Stromal cell of bone marrow (primary cell): ENCODE results near the gene ABCA9.
A peak's percentile ranks its signal among the peaks of the same experiment; 100 is the strongest.

Experiments
- DNase-seq: peaks from one replicate; pipeline ENCODE4 v3.0.0-alpha.2; 2012; ENCODE audit warnings: low read depth

ABCA9 gene

DNA sequence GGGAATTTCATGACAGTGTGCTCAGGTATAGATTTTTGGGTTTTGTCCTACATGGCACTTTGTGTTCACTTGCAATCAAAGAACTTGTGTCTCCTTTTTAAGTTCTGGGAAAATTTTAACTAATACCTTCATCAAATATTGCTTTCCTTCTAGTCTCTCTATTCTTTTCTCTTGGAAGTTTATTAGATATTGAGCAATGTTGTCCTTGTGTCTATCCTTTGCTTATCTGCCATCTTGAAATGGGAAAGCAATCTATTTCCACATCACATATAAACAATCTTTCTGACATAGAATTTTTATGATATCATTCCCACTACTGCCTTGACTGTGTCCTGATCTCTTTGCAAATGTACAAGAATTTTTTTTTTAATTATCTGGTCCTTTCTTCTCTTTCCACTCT, 4.4 kb upstream of the ABCA9 start:
- no peak for DNase-seq

DNA sequence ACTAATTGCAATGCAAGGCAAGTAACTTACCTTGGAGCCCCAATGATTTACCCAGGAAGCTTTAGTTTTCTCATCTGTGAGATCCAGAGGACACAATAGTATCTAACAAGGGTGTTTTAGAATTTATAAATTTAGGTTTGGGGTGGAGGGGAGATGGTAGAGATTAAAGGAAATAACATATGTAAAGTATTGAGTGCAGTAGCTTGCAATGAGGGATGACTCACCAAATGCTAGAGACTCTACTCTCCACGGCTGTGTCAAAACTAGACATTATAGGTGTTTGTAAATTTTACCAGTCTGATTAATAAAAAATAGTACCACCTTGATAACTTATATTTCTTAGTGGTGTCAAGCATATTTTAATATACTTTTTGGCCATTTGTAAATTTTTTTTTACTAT, 3.7 kb upstream of the ABCA9 start:
- no peak for DNase-seq

DNA sequence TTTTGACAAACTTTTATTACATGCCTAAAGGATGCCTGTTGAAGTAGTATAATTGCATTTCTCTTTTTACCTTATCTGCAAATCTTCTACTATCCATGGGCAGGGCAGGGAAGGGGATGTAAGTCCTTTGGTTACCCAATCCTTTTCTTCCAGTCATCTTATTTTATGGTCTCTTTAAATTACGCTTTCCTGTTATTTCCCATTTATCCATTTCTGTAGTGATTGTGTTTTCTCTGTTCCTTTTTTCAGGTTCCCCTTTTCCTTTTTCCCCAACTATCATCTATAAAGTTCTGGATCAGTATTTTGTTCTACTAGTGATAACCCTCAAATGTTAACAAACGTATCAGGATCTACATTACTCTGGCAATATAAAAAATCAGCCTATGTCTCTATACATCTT, 3.3 kb upstream of the ABCA9 start:
- DNase-seq: no peak

DNA sequence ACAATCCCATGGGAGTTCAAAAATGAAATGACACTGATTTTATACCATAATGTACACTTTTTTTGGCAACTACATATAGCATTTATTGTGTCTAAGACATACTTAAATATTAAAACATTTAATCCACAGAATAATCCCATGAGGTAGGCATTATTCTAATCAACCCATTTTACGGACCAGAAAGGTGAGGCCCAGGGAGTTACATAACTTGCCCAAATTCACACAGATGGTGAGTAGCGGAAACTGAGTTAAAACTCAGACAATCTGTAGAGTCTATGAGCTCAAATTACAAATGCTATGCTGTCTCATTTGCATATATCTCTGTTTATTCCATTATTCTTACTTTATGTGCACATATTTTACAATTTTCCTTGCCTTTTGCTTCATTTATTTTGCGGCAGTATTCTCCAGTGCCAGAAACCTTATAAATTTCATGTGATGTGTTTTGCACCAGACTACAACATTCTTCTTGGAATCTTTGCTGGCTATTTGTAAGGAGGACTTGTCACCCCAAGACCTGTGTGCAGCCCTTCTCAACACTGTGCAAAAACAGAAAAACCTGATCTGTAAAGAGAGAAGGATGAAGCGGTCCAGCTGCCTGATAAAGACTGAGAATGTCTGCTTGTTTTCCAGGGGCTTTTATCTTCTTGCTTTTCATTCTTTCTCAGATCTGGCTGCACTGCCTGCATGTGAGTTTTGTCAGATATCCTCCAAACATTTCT, 2.3 kb upstream of the ABCA9 start:
- no peak for DNase-seq

DNA sequence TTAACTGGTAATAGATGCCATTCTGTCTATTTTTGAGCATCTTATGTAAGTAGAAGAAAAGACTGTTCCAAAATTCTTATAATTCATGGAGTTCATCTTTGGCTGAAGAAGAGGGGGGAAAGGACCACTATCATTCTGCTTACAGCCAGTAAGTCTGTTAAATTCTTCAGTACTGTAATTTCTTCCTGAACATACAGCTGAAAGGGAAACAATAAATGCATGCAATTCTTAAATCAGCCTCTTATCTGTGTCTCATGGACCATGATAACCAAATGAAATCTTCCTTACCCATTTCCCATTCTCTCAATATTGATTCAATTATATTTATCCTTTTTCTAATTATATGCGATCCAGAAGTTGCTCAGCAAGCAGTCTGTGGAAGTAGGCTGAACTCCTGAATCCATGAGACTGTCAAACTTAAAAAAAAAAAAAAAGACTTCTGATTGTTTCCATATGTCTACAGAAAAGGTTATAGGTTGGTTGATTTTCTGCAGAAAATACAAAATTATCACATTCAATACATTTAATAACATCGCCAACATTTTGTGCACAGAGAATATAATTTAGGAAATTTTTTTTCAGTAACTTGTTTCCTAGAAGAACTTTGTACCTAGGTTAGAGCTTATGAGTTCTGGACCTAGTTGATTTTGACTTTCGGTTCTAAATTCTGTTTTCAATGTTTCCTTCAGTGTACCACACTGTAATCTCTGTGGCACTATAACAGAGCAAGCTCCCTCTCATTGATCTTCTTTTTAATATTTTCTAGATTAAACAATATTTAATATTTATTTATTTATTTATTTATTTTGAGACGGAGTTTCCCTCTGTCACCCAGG, 1.2 kb upstream of the ABCA9 start:
- no peak for DNase-seq

DNA sequence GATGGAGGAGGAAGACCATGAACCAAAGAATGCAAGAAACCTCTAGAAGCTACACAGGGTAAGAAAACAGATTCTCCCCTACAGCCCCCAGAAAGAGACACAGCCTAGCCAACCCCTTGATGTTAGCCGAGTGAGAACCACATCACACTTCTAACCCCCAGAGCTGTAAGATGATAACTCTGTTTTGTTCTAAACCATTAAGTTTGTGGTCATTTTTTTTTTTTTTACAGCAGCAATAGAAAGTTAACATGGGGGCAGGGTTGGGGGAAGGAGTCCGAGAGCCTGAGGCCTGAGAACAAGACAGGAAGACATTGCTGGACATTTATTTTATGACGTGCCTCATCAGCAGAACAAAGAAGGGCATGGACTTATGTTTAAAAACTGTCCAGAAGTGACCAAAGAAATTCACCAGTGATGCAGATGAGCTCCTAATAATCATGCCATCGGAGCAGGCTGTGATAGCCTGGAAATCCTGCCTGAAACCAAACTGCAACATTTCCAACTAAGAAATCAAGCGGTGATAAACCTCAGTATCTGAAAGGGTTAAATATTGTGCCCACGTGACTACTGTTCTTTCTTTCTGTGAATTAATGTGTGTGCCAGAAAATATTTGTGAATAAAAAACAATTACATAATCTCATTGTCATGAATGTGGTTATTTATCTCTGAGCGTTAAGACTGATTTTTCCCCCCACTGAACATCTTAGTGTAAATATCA, 1.1 kb downstream of the ABCA9 start:
- DNase-seq: no peak

DNA sequence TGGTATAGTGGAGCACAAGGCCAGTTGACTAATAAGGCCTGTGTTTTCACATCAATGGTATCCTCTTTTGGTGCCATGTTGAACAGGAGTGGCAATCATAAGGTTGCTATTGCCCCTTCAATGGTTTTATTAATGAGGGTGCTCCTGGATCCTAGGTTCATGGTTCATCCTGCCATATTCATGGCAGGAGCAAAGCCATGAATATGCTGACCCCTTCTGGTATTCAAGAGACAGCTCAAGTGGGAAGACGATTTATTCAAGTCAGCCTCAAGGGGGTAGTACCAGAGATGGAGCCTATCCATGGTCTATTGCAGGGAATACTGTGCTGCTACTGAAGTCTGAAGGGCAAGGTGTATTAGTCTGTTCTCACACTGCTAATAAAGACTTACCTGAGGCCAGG, 2.6 kb downstream of the ABCA9 start:
- DNase-seq: no peak

DNA sequence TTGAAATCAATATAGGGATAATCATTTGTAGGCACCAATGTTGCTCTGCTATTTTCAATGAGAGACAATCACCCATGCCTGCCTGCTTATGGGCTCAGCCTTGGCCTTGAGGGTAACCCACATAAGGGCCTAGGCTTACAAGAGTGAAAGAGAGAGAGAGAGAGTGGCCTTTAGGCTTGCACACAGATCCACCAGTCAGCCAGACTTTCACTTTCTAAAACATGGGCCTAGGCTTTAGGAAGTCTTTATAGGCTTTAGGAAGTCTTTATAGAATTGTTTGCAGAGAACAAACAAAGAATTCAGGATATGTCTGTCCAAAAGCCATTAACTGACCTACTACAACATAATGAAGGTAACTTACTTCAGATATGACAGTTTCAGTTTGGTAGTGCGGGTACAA, 3.4 kb downstream of the ABCA9 start:
- no peak for DNase-seq

DNA sequence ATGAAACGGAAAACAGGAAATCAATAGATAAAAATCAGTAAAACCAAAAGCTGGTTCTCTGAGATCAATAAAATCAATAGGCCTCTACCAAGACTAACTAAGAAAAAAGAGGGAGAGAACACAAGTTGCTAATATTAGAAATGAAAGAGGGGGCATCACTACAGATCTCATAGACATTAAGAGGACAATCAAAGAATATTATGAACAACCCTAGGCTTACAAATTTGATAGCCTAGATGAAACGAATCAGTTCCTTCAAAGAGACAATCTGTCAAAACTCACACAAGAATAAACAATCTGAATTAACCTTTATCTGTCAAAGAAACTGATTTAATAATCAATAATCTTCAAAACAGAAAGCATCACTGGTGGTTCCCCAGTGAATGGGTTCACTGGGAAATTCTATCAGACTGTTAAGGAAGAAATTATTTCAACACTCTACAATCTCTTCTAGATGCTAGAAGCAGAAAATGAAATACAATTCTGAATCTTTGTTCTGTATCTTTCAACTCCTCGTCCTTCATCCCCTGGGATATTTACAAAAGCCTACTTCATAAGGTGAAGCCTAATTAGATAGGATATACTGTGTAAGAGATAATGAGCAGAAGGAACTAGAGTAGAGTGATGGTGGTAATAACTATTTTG, 4.4 kb downstream of the ABCA9 start:
- DNase-seq: no peak

DNA sequence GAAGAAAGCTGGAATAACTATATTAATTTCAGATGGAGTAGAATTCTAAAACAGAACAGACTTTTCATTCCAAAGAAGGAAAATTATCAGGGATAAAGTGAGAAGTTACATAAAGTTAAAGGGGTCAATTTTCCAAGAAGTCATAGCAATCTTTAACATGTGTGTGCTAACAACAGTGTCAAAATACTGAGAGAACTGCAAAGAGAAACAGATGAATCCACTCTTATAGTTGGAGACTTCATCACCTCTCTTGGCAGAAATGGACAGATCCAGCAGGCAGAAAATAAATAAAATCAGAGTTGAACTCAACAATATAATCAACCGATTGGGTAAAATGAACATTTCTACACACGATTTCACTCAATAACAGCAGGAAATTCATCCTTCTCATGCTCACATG, 5.4 kb downstream of the ABCA9 start:
- no peak for DNase-seq

DNA sequence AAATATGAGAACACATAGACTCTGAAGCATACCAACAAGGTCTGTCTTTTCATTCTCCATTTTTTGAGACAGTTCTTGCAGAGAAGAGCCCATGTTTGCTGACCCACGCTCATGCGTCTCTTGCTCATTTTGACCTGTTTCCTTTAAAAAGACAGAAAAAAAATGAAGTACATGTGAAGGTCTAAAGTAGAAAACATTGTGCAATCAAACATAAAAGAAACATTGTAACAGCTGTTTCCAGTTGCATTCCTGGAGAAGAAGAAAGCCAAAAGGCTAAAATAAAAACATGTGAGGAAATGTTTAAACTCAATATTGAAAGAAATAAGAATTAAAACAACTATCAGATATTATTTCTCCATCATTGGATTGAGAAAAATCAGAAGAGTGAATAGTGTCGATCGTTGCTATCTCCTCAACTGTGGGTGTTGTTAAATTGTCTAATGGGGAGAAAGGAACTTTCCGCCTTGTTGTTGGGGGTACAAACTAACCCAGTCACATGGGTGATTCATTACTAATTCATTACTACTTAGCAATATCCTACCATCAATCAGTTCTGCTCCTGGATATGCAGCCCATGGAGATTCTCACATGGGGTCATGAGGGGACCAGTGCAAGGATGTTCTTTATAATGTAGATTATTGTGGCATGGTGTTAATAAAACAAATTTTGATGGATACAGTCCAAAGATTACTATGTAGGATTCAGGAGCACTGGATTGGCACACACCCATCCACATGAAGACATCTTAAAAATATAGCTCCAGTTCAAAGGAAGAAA, 9.5 kb downstream of the ABCA9 start:
- peak; percentile 43 for DNase-seq

DNA sequence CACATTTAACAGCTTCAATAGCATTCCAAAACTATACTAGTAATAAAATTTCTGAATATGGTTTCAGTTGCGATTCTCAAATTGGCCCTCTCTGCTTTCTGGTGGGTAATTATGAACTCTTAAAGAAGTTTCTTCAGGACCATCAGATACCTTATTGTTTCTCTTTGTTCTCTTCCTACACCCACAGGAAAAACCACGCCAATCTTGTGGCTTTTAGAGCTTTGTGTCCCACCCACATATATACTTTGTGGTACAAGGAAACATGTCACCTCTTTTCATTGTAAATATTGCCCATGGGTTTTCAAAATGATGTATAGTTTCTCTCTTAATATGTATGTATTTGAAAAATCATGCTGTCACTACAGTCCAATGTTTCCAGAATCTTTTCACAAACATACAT, 12.1 kb downstream of the ABCA9 start:
- no peak for DNase-seq

DNA sequence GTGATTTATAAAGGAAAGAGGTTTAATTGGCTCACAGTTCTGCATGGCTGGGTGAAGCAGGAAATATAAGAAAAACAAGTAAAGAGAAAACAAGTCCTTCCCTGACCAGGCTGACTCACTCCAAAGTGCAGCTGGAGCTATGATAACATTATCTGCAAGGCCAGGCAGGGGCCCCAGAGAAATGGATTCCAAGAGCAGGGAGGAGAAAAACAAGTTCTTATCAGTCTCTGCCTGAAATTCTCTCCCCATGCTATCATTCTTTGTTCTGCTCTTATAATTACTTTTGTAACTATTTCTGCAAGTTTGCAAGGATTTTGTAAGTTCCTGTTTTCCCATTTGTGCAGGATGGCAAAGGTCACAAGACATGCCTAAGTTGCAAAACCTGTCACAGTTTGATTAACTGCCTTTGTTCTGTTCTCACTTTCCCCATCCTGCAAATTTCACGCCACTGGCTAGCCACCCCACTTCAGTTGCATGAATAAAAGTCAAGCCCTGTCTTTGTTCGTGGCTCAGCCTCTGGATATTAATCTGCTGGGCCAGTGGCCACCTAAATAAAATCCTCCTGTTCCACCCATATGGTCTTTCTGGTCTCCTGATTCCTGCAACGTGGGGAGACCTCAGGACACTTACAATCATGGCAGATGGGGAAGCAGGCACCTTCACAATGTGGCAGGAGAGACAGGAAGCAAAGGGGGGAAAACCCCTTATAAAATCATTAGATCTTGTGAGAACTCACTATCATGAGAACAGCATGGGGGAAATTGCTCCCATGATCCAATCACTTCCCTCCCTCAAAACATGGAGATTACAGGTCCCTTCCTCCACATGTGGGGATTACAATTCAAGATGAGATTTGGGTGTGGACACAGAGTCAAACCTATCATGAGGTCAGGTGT, 13.1 kb downstream of the ABCA9 start:
- DNase-seq: peak; percentile 44

DNA sequence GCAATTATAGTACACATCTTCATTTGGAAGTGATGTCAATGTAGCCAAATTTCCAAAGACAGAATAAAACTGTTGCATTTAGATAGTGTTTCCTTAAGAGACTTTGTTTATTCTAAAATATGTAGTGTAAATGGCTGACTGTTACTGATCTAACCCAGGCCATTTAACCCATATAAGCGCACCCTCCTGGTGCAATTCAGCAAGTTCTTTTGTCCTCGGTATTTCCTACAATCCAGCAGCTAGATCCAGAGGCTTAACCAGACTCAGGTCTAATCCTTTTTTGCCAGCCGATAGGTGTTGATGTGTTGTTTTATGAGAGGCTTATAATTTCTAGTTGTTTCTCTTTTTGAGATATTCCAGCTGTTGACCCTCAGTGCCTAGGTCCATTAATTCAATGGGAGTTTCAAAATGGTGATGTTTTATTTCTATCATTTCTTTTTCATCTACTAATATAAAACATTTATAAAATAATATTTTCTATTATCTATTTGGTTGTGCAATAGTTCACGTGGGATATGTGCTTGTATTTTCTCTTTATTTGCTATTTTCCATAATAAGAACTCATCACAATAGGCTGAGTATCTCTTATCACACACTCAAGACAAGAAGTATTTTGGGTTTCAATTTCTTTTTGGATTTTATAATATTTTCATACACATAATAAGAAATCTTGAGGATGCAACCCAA, 14.5 kb downstream of the ABCA9 start:
- DNase-seq: no peak

DNA sequence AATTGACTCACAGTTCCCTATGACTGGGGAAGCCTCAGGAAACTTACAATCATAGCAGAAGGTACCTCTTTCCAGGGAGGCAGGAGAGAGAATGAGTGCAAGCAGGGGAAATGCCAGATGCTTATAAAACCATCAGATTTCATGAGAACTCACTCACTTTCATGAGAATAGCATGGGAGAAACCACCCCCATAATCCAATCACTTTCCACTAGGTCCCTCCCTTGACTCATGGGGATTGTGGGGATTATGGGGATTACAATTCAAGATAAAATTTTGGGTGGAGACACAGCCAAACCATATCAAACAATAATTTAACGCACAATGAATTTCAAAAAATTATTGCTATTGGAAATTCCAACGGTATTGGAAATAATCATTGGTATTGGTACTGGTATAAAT, 15.1 kb downstream of the ABCA9 start:
- DNase-seq: no peak

DNA sequence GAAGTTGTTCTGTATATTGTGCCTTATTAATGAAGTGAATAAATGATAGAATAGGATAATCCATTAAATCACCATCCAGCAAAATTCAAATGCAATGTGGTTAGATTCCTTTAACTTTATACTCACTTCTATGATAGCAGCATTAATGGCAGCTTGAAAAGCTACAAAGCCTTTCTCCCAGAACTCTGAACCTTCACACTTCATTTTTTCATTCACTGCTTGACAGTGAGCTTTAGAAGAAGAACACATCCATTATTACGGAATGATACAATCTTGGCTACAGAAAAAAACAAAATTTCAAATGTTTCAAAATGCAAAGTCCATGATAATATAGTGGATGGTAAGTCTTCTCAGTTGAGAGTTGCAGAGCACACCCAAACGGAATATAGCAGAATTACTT, 16.4 kb downstream of the ABCA9 start:
- no peak for DNase-seq

DNA sequence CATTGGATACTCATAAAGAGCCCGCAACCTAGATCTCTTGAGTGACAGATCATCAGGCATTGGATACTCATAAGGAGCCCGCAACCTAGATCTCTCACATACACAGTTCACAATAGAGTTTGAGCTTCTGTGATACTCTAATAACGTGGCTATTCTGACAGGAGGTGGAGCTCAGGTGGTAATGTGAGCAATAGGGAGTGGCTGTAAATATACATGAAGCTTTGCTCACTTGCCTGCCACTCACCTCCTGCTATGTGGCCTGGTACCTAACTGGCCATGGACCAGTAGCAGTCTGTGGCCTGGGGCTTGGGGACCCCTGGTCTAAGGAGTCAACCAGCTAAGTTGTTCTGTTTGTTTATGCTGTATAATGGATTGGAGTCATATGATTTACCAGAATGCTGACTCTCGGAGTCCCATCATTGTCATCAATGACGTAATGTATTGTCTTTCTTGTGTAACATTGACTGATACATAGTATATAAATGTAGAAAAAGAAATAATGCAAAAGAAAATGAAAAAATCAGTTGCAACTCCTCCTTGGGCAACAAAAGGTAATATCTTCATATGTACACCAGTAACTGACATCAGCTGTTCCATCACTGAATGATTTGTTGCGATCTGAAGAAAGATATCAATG, 17.5 kb downstream of the ABCA9 start:
- DNase-seq: no peak

DNA sequence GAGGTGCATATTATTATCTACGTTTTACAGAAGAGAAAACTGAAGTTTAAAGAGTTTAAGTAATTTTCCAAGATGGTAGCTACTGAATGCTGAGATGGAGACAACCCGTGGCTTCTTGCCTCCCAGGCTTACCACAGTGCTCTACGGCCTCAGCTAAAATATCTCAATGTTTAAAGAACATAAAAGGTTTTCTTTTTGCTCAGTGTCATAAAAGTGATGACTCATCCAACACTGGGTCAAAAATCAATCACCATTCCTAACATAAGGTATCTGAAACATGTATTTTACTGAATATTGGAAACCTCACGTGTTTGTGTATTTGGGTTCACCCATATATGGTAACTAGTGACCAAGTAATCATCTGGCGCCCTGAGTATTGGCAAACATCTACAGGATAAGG, 18.4 kb downstream of the ABCA9 start:
- no peak for DNase-seq

DNA sequence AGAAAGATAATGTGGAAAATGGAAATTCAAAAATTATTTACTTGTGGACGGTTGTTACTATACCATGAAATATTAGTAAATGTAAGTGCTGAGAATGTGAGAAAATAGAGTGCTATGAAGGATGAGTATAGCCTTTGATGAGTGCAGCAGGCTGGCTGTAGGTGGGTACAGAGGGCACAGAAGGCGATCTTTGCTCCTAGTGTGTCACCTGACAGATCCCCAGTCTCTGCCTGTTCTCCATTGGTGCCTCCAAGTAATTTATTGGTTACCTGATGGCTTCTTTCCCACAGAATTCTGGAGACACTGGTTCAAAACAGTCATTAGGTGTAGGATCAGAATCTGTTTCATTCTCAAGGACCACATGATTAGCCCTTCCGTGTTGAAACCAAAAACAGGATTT, 28.9 kb downstream of the ABCA9 start:
- no peak for DNase-seq

DNA sequence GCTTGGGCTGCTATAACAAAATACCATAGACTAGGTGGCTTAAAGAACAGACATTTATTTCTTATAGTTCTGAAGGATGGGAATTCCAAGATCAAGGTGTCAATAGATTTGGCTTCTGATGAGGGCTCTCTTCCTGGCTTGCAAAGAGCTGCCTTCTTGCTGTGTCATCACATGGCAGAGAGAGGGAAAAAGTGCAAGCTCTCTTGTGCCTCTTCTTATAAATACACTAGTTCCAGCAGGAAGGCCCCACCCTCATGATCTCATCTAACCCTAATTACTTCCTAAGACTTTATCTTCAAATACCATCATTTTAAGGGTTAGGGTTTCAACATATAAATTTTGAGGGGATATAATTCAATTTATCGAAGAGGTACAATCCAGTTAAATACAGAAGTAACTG, 30.6 kb downstream of the ABCA9 start:
- peak; percentile 7 for DNase-seq
